Right ventricle myocardium inferior (tissue), 1 donor: ENCODE measurements around the gene ELMO1. TPM values are rescaled to one million over a fixed set of nuclear protein-coding genes. Genes with fewer than 3 reads are reported as not detected.

Experiments
- ATAC-seq: fragments of 200-7000 bp; cut with Tn5 transposase; one replicate; pipeline ENCODE4 v1.9.1; 2020; ENCODE audit warnings: mild to moderate bottlenecking, moderate library complexity
- DNase-seq: peaks from one replicate; pipeline ENCODE4 v3.0.0; 2021; ENCODE audit errors: missing footprints
- intact Hi-C: fragments of 100-400 bp; cut with DNase I; formaldehyde crosslinking; loops from one replicate; pipeline ENCODE4 v1.11.0; 2022
- total RNA-seq: library from RNA; stranded (reverse); fragmentation: NEBNext Ultra II Directional; extraction: Animal tissue kit (Norgen Biotek cat#: 25700); gene quantifications from one replicate; pipeline ENCODE4 v1.2.1, GENCODE V29; 2021
- donor health status: DM: no; HTN: yes; CAD: no; lungs with severe emphysema.

The ELMO1 gene
- total RNA-seq, 1 donor from 2014 or later, result 13.8 TPM

- no peak for ATAC-seq
- intact Hi-C loops, result no loop called here
- DNase-seq, result no peak
Measured at GRCh38 chr7:36900988-36901710, 547.5 kb downstream of the ELMO1 start.

- ATAC-seq (no peak), DNase-seq (no peak)
- intact Hi-C loops, result no loop called here
Measured at GRCh38 chr7:36898186-36898585, 550.5 kb downstream of the ELMO1 start.

GRCh38 chr7:36896956-36897590 is 551.6 kb downstream of the ELMO1 start:
- intact Hi-C loops, result no loop called here
- ATAC-seq (no peak), DNase-seq (no peak)

GRCh38 chr7:36896418-36896817 is 552.2 kb downstream of the ELMO1 start:
- DNase-seq (no peak), ATAC-seq (no peak)
- intact Hi-C loops, result no loop called here

GRCh38 chr7:36895192-36895591 is 553.5 kb downstream of the ELMO1 start:
- intact Hi-C loops, result no loop called here
- ATAC-seq (no peak), DNase-seq (no peak)

- intact Hi-C loops, result no loop called here
- ATAC-seq (no peak), DNase-seq (no peak)
Measured at GRCh38 chr7:36894190-36894589, 554.5 kb downstream of the ELMO1 start.

GRCh38 chr7:36889182-36889581 is 559.5 kb downstream of the ELMO1 start:
- intact Hi-C loops, result no loop called here
- DNase-seq, result no peak
- no peak for ATAC-seq

GRCh38 chr7:36887969-36888368 is 560.7 kb downstream of the ELMO1 start:
- ATAC-seq (no peak), DNase-seq (no peak)
- intact Hi-C loops, result no loop called here

- intact Hi-C loops, result no loop called here
- DNase-seq (no peak), ATAC-seq (no peak)
Measured at GRCh38 chr7:36887233-36887632, 561.4 kb downstream of the ELMO1 start.

- intact Hi-C loops, result no loop called here
- no peak for ATAC-seq
- DNase-seq, result no peak
Measured at GRCh38 chr7:36884910-36885309, 563.8 kb downstream of the ELMO1 start.

- DNase-seq, result no peak
- intact Hi-C loops, result no loop called here
- no peak for ATAC-seq
Measured at GRCh38 chr7:36884351-36884750, 564.3 kb downstream of the ELMO1 start.

- intact Hi-C loops, result no loop called here
- ATAC-seq (peak; percentile 16), DNase-seq (no peak)
Measured at GRCh38 chr7:36881233-36881874, 567.3 kb downstream of the ELMO1 start.

GRCh38 chr7:36880108-36880507 is 568.6 kb downstream of the ELMO1 start:
- DNase-seq (no peak), ATAC-seq (no peak)
- intact Hi-C loops, result no loop called here

- no peak for ATAC-seq
- intact Hi-C loops, result no loop called here
Measured at GRCh38 chr7:36879021-36879420, 569.6 kb downstream of the ELMO1 start.

GRCh38 chr7:36878288-36878687 is 570.4 kb downstream of the ELMO1 start:
- intact Hi-C loops, result no loop called here
- ATAC-seq (no peak), DNase-seq (no peak)

More at GRCh38 chr7:36879021-36879420, 569.6 kb downstream of the ELMO1 start:
- no peak for DNase-seq

- ATAC-seq (no peak), DNase-seq (no peak)
- intact Hi-C loops, result no loop called here
Measured at GRCh38 chr7:36875794-36876193, 572.9 kb downstream of the ELMO1 start.

GRCh38 chr7:36874041-36874440 is 574.6 kb downstream of the ELMO1 start:
- intact Hi-C loops, result no loop called here
- DNase-seq, result no peak
- ATAC-seq, result no peak

- ATAC-seq (no peak), DNase-seq (no peak)
- intact Hi-C loops, result no loop called here
Measured at GRCh38 chr7:36871863-36872262, 576.8 kb downstream of the ELMO1 start.

GRCh38 chr7:36871355-36871738 is 577.3 kb downstream of the ELMO1 start:
- ATAC-seq (no peak), DNase-seq (no peak)
- intact Hi-C loops, result no loop called here

- ATAC-seq (no peak), DNase-seq (no peak)
- intact Hi-C loops, result no loop called here
Measured at GRCh38 chr7:36870625-36871354, 577.9 kb downstream of the ELMO1 start.
